K562 (cell line): ENCODE data around the gene IMMP2L. TPM values are rescaled to one million over a fixed set of nuclear protein-coding genes. Genes with fewer than 3 reads are reported as not detected.

Source experiments
- ATAC-seq: fragments of 200-7000 bp; cut with Tn5 transposase; 3 replicates; pipeline ENCODE4 v1.9.1; 2020; ENCODE audit warnings: moderate library complexity
- BruUV-seq: library from RNA; stranded (reverse); fragments of 400-500 nt; replicated peaks from 2 replicates; lab custom pipeline; 2021; lab: Mats Ljungman, UMichigan
- CTCF ChIA-PET: fragments of 300-600 bp; formaldehyde crosslinking; extraction: SDS; loops from one replicate; lab custom pipeline; 2021; ENCODE audit warnings: low intra/inter-chr PET ratio; lab: Yijun Ruan, JAX
- POLR2A ChIA-PET: fragments of 300-600, 350-650 bp; sonication (Branson Sonifier 250); formaldehyde crosslinking; extraction: SDS; loops from one replicate; lab custom pipeline; 2021; ENCODE audit warnings: antibody characterized with exemption, inconsistent platforms; lab: Yijun Ruan, JAX
- DNase-seq, 4 experiments: peaks; one replicate each; pipeline versions ENCODE4 v3.0.0 to v3.0.0-alpha.2; 2011 to 2018; ENCODE audit warnings: low spot score in 3 of 4, mixed read lengths in 3 of 4; ENCODE audit errors: extremely low read depth in 1 of 4
- FAIRE-seq: peaks from 2 replicates; lab custom pipeline; 2011; peaks lifted over from hg19 to GRCh38; lab: Jason Lieb, UNC
- H2AFZ ChIP-seq: 2 replicates; pipeline ENCODE4 v1.6.0; 2011; ENCODE audit warnings: low read depth, low read length, control low read depth, inconsistent platforms
- H3K27ac ChIP-seq: fragments of 200-600 bp; 3 replicates; pipeline ENCODE4 v1.8.0; 2011; ENCODE audit warnings: low read depth, mild to moderate bottlenecking, control low read depth, inconsistent platforms, low read length, moderate library complexity, mixed read lengths; ENCODE audit errors: extremely low read depth
- H3K27me3 ChIP-seq, 2 experiments: fragments of 300-600 bp in 1 of 2; 2 replicates in 1 of 2; 3 replicates in 1 of 2; pipeline versions ENCODE4 v1.6.0 to v1.8.0; 2011; ENCODE audit warnings: inconsistent platforms in 2 of 2, low read length in 2 of 2, mild to moderate bottlenecking in 1 of 2, mixed read lengths in 1 of 2, moderate library complexity in 1 of 2; ENCODE audit not compliant: control insufficient read depth in 2 of 2, insufficient read depth in 2 of 2
- H3K36me3 ChIP-seq: fragments of 300-600 bp; 3 replicates; pipeline ENCODE4 v1.8.0; 2011; ENCODE audit warnings: mild to moderate bottlenecking, low read length, inconsistent platforms; ENCODE audit not compliant: control insufficient read depth, insufficient read depth
- H3K4me1 ChIP-seq, 2 experiments: fragments of 200-600 bp in 1 of 2; replicated peaks in 1 of 2; 2 replicates in 1 of 2; 3 replicates in 1 of 2; pipeline versions ENCODE4 v1.5.1 to v1.8.0; 2011; ENCODE audit warnings: inconsistent platforms in 2 of 2, low read length in 2 of 2, mild to moderate bottlenecking in 1 of 2, mixed read lengths in 1 of 2, moderate library complexity in 1 of 2; ENCODE audit not compliant: control insufficient read depth in 2 of 2, insufficient read depth in 2 of 2
- H3K4me2 ChIP-seq: 2 replicates; pipeline ENCODE4 v1.6.1; 2011; ENCODE audit warnings: low read length, control low read depth, inconsistent platforms, mixed read lengths; ENCODE audit not compliant: insufficient read depth
- H3K4me3 ChIP-seq: fragments of 200-600 bp; sonication (generic), shearing (Covaris generic); 2 replicates; pipeline ENCODE4 v1.5.1; 2016; ENCODE audit warnings: control low read depth, inconsistent platforms
- H3K79me2 ChIP-seq: fragments of 200-600 bp; 3 replicates; pipeline ENCODE4 v1.8.0; 2011; ENCODE audit warnings: low read length, inconsistent platforms; ENCODE audit not compliant: control insufficient read depth, insufficient read depth
- H3K9ac ChIP-seq, 2 experiments: 2 replicates each; pipeline versions ENCODE4 v1.6.0 to v1.6.1; 2011; ENCODE audit warnings: low read depth in 2 of 2, low read length in 2 of 2, control low read depth in 1 of 2, inconsistent platforms in 1 of 2, mild to moderate bottlenecking in 1 of 2, mixed read lengths in 1 of 2; ENCODE audit not compliant: insufficient read depth in 1 of 2
- H3K9me1 ChIP-seq: one replicate; pipeline ENCODE4 v1.6.0; 2011; ENCODE audit warnings: inconsistent platforms, mild to moderate bottlenecking, low read length, moderate library complexity; ENCODE audit not compliant: control insufficient read depth, insufficient read depth
- H3K9me3 ChIP-seq: replicated peaks from 2 replicates; pipeline ENCODE4 v1.5.1; 2011; ENCODE audit warnings: low read depth, low read length, inconsistent platforms; ENCODE audit not compliant: control insufficient read depth, insufficient read depth
- H4K20me1 ChIP-seq: replicated peaks from 2 replicates; pipeline ENCODE4 v1.6.1; 2011; ENCODE audit warnings: low read length, inconsistent platforms, mixed read lengths; ENCODE audit not compliant: control insufficient read depth, insufficient read depth
- CBFB ChIP-seq: sonication (generic); formaldehyde crosslinking; IDR thresholded peaks from 2 replicates; pipeline ENCODE4 v1.4.0; 2020; ENCODE audit warnings: mild to moderate bottlenecking, missing genetic modification reagents
- CEBPB ChIP-seq: fragments of 450-650 bp; IDR thresholded peaks from 2 replicates; pipeline ENCODE4 v1.6.1; 2016; ENCODE audit warnings: missing genetic modification characterization, missing compliant biosample characterization
- CEBPG ChIP-seq, 3 experiments: fragments of 200-800 bp in 1 of 3; sonication (Bioruptor generic) in 1 of 3; sonication (generic) in 1 of 3; formaldehyde crosslinking in 1 of 3; IDR thresholded peaks in 2 of 3; conservative IDR thresholded peaks in 1 of 3; 2 replicates each; pipeline versions ENCODE4 v1.6.1 to v1.8.0; 2016 to 2022; ENCODE audit warnings: missing compliant biosample characterization in 2 of 3, missing genetic modification characterization in 2 of 3, mild to moderate bottlenecking in 1 of 3, missing genetic modification reagents in 1 of 3
- ID3 ChIP-seq, 2 experiments: fragments of 250-450 bp in 1 of 2; fragments of 450-650 bp in 1 of 2; sonication (Bioruptor Pico) in 1 of 2; IDR thresholded peaks; 2 replicates each; pipeline versions ENCODE4 v1.6.1 to v1.8.0; 2016 to 2021; ENCODE audit warnings: mild to moderate bottlenecking in 2 of 2, moderate library complexity in 2 of 2, missing compliant biosample characterization in 1 of 2, missing genetic modification characterization in 1 of 2
- MCM3 ChIP-seq: fragments of 450-650 bp; IDR thresholded peaks from 2 replicates; pipeline ENCODE4 v1.6.1; 2016
- RERE ChIP-seq: sonication (generic); formaldehyde crosslinking; IDR thresholded peaks from 2 replicates; pipeline ENCODE4 v1.8.0; 2023; ENCODE audit warnings: missing genetic modification reagents, mild to moderate bottlenecking, borderline replicate concordance
- THAP12 ChIP-seq: fragments of 250-450 bp; sonication (Bioruptor Pico); IDR thresholded peaks from 2 replicates; pipeline ENCODE4 v1.9.0; 2021; ENCODE audit warnings: mild to moderate bottlenecking, inconsistent platforms
- THAP7 ChIP-seq: fragments of 250-450 bp; sonication (Bioruptor Pico); IDR thresholded peaks from 2 replicates; pipeline ENCODE4 v1.5.0; 2021
- USF2 ChIP-seq: sonication (generic); formaldehyde crosslinking; IDR thresholded peaks from 2 replicates; pipeline ENCODE4 v1.5.0; 2020; ENCODE audit warnings: missing genetic modification reagents
- ZNF444 ChIP-seq: fragments of 250-450 bp; sonication (Bioruptor Pico); IDR thresholded peaks from 2 replicates; pipeline ENCODE4 v1.4.0; 2020; ENCODE audit warnings: mild to moderate bottlenecking, moderate library complexity
- ZNF695 ChIP-seq: fragments of 450-650 bp; formaldehyde crosslinking; IDR thresholded peaks from 2 replicates; pipeline ENCODE4 v1.4.0; 2020; ENCODE audit warnings: mild to moderate bottlenecking, moderate library complexity
- in situ Hi-C: fragments of 300-500 bp; cut with MboI; formaldehyde crosslinking; loops from 4 replicates; pipeline ENCODE4 v1.15.0; 2018; ENCODE audit warnings: inconsistent platforms, mixed read lengths
- intact Hi-C: fragments of 100-400 bp; cut with micrococcal nuclease; formaldehyde crosslinking; loops from 2 replicates; pipeline ENCODE4 v1.14.2; 2022
- polyA plus RNA-seq, 8 experiments: library from polyadenylated mRNA; depleted of rRNA in 4 of 8; stranded (reverse) in 5 of 8; unstranded in 3 of 8; fragments of >200 nt; fragmentation: Nextera tagmentation in 2 of 8; fragmentation: Illumina TruSeq in 1 of 8; extraction: Ambion mirVana in 2 of 8; extraction: Trizol in 1 of 8; gene quantifications; 2 replicates each; pipeline versions ENCODE4 v1.2.1 to v1.2.3, GENCODE V29; 2011 to 2014; ENCODE audit warnings: inconsistent platforms in 1 of 8, missing spikeins in 1 of 8
- total RNA-seq, 7 experiments: library from RNA; depleted of rRNA in 6 of 7; stranded (reverse); fragments of >200 nt in 6 of 7; fragmentation: Illumina TruSeq in 2 of 7; extraction: Trizol in 2 of 7; gene quantifications; 2 replicates each; pipeline versions ENCODE4 v1.2.1 to v1.2.3, GENCODE V29; 2011 to 2021; ENCODE audit warnings: low replicate concordance in 1 of 7

Gene IMMP2L
- total and polyA plus RNA-seq, 9 of the 15 experiments (the other 6 are each of a cell fraction or from before 2014, with no cell fraction given), result 29.7 to 116 (median 53.0) TPM

- TF ChIP-seq USF2 (CRISPR knock-in tag), result no peak
- TF ChIP-seq CEBPG (CRISPR knock-in tag; IDR thresholded peaks at IDR 0.05), result peak; percentile 34; the same call in 1 of the 2 replicates
- TF ChIP-seq CEBPG (tag; conservative IDR thresholded peaks at IDR 0.05 in 1 of 2, IDR thresholded peaks at IDR 0.05 in 1 of 2), result peak; percentile 85 to 87
- TF ChIP-seq MCM3, result no peak
- peak; percentile 75 for TF ChIP-seq CEBPB (tag)
- TF ChIP-seq THAP12 (CRISPR knock-in tag), result no peak
Observed at GRCh38 chr7:111266613-111267012, 295.7 kb downstream of the IMMP2L start (continued).

GRCh38 chr7:111265394-111265793, 296.9 kb downstream of the IMMP2L start:
- Histone ChIP-seq H3K27ac (no peak overlapping the region), H3K79me2 (no peaks in the 10 kb centered on the region), H3K4me2 (no peak overlapping the region), H4K20me1 (no peaks in the 10 kb centered on the region), H2AFZ (no peak overlapping the region), H3K9me3 (no peaks in the 10 kb centered on the region), H3K27me3 (no peaks in the 10 kb centered on the region), H3K9ac (no peak overlapping the region), H3K9me1 (no peaks in the 10 kb centered on the region), H3K36me3 (no peaks in the 10 kb centered on the region), H3K4me3 (no peak overlapping the region), H3K4me1 (no peaks in the 10 kb centered on the region)
- ATAC-seq (no peak), DNase-seq (no peak), FAIRE-seq (no peak)
- BruUV-seq, result no TSS peak
- POLR2A ChIA-PET, result no interaction called here
- intact Hi-C loops (no loop called here), in situ Hi-C loops (no loop called here)
- CTCF ChIA-PET, result no interaction called here
- TF ChIP-seq ID3 (CRISPR knock-in tag; IDR thresholded peaks at IDR 0.05) (no peak), ID3 (tag; IDR thresholded peaks at IDR 0.05) (no peak), CBFB (CRISPR knock-in tag) (no peak), THAP7 (CRISPR knock-in tag) (no peak), ZNF695 (no peak), RERE (CRISPR knock-in tag) (no peak), ZNF444 (CRISPR knock-in tag) (no peak)
